CD4-positive, alpha-beta T cell treated with Interleukin-6 at 100 ng/mL for 8 hours (primary cell): ENCODE measurements around the gene ASF1A.
"Not testable (repeated sequence)": the region's sequence is repeated elsewhere in the genome, so short reads cannot be mapped to it uniquely, and the experiment has no call there.

Experiments
- DNase-seq: peaks from one replicate; pipeline ENCODE4 v3.0.0-alpha.2; 2020; ENCODE audit warnings: mixed read lengths, low spot score

The ASF1A gene

DNA sequence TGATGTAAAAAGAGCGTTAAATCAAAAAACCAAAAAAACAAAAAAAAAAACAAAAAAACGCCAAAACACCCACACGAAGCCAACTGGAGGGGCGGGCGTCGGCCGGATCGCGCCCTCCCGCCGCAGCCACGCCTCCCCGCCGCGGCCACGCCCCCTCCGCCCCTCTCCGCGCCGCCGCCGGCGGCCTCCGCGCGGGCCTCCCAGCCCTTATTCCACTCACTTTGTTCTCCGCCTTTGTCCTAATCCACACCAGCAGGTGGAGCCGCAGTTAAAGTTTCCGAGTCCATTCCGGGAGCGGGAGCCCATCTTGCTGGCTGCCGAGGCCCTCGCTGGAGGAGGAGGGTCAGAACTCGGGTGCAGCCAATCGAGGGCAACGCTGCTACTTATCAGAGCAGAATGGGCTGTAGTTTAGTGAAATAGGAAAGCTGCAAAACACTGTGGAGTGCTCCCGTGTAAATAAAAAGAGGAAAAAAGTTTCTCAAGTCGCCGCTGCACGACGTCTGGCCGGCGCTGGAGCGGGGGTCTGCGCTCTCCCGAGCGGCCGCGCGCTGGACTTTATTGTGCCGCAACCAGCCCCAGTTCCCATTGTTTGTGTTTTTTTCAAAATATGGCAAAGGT lies at the start of gene ASF1A:
TSS of gene ASF1A (plus strand) at position 346 of the 618 bp plus-strand sequence. CDS start at position 608, 262 bp downstream.
- DNase-seq = peak; percentile 98

DNA sequence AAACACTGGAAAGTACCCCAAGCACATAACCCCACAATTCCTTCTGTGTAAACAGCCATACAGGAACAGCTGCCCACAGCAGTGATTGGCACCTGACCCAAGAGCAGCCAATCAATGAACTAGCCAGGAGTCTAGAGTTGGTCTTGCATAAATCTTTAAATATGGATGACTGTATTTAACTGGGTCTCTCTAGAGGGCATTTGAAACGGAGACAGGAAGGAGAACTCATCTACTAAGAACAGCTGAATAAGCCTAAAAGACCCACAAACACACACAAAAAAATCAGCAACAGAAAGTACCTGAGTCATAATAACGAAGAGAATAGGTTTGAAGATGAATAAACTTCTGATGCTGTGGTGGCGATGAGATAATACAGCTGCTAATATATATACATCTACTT lies 49.0 kb upstream of the ASF1A start:
- no peak for DNase-seq

DNA sequence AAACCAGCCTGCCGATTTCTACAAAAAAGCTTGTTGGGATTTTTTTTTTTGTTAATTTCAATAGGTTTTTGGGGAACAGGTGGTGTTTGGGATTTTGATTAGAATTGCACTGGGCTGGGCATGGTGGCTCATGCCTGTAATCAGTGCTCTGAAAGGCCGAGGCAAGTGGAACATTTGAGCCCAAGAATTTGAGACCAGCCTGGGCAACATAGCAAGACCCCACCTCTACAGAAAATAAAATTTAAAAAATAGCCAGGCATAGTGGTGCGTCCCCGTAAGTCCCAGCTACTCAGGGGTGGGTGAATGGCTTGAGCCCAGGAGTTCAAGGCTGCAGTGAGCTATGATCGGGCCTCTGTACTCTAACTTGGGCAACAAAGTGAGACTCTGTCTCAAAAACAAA lies 40.5 kb upstream of the ASF1A start:
- DNase-seq = no peak

DNA sequence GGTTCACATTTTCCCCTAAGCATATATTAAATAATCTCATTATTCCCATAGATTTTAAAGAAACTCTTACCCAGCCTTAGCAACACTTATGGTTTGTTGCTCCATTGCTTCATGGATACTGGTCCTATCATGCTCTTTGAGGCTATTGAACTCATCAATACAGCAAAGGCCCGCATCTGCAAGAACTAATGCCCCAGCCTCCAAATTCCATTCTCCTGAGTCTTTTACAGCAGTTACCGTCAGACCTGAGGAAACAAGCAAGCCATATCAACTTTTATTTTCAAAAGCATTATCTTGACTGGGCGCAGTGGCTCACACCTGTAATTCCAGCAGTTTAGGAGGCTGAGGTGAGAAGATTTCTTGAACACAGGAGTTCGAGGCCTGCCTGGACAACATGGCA lies 37.7 kb upstream of the ASF1A start:
- no peak for DNase-seq

DNA sequence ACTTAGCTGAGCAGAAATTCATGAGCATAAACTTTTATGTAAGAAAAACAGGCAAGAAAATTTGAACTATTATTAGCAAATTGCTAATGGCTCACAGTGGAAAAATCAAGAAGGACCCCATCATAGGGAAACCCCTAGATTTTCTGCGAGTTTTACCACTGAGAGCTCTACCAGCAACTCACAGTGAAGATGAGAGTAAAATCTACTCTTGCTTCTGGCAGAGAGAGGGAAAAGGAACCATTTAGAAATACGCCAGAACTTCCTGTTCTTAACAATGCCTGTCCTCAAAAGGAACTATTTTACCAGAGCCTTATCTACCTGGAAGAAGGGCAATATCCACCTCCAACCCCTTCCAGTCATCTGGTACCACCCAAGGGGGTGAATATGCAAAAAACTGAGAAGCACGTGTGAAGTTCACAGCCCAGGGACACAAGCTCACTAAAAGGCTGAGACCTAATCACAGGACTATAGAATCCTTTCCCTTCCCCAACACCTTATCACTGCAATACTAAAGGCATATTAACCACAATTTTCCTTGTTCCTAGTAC lies 34.4 kb upstream of the ASF1A start:
- DNase-seq = no peak

DNA sequence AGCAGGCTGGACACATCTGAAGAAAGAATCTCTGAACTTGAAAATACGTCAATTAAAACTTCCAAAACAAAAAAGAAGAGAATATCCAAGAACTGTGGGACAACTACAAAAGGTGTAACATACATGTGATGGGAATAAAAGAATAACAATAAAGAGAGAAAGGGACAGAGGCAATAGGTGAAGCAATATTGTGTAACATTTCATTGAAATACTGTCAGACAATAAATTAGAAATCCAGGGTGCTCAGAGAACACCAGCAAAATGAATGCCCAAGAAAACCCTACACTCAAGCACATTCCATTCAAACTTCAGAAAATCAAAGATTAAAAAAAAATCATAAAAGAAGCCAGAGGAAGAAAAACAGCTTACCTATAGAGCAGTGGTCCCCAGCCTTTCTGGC lies 33.6 kb upstream of the ASF1A start:
- DNase-seq = no peak

DNA sequence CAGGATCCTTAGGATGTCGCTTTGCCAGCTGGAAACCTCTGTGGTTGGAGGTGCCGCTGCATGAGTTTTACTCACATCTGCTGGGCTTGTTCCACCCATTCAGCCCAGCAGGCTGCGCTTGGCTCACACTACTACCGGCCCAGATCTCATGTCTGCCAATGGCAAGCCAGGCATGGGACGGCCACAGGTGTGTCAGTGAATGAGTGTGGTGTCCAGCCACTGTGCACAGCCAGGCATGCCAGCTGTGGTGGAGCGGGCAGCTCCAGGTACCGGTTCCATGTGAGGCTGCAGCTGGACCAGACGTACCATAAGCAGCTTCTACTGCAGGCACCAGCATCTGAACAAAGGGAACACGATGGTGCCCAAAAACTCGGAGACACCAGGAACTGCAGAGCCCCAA lies 33.1 kb upstream of the ASF1A start:
- DNase-seq = no peak

DNA sequence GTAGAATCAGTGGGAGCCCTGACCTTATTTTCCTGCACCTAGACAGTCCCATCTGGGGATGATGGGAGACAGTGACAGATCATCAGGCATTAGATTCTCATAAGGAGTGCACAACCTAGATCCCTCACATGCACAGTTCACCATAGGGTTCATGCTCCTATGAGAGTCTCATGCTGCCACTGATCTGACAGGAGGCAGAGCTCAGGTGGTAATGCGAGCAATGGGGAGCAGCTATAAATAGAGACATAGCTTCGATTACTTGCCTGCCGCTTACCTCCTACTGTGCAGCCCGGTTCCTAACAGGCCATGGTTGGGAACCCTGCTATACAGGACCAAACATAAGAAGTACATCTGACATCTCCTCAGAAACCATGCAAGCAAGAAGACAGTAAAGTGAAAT lies 31.5 kb upstream of the ASF1A start:
- DNase-seq = no peak

DNA sequence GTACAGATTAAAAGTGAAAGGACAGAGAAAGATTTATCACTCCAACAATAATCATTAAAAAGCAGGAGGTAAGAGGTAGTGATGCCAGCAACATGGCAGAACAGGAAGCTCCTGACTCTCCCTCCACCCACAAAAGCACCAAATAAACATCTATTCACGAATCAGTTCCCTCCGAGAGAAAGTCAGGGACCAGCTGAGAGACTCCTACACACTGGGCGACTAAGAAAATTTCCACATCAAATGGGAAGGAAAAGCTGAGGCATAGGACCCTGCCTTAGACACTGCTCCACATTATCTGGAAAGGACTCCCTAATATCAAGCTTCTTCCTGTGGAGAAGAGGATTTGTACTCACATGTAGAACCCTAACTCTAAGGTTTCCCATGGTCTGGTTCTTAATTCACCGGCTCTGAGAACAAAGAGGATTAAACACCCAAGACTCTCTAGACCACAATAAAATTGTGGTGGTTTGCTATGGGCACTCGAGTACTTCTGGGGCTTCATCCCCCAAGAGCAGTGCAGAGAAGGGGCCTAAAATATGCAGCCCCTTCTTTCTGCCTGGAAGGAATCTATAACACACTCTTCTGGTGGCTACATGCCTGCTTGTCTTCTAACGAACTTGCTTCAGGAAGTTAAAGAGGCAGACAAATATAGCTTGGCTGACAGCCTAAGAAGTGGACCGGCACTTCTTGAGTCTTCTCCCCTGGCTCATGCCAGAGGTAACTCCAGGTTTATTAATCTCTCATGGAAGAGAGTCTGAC lies 29.4 kb upstream of the ASF1A start:
- no peak for DNase-seq

DNA sequence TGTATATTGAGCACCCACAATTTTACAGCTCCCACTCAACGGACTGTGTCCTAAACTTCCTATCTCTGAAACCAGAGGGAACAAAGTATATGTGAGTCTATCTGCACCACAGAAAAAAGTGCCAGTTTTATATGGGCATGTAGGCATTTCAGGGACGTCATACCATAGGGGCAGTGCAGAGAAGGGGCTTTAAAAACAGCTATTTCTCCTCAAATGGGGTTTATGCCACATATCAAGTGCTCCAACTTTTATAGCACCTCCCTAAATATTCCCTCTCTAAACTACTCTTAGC lies 28.9 kb upstream of the ASF1A start:
- DNase-seq = no peak

DNA sequence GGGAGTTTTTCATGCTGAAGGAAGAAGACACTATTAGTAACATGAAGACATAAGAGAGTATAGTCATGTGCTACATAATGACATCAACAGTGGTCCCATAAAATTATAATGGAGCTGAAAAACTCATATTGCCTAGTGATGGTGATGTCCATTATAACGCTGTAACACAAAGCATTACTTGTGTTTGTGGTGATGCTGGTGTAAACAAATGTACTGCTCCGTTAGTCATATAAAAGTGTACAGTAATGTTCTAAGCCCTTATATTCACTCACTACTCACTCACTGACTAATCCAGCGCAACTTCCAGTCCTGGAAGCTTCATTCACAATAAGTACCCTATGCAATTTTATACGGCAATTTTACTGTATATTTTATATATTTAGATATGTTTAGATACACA lies 26.8 kb upstream of the ASF1A start:
- no peak for DNase-seq

DNA sequence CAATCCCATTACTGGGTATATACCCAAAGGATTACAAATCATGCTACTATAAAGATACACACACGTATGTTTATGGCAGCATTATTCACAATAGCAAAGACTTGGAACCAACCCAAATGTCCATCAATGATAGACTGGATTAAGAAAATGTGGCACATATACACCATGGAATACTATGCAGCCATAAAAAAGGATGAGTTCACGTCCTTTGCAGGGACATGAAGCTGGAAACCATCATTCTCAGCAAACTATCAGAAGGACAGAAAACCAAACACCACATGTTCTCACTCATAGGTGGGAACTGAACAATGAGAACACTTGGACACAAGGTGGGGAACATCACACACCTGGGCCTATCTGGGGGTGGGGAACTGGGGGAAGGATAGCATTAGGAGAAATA lies 25.1 kb upstream of the ASF1A start:
- not testable (repeated sequence) for DNase-seq

DNA sequence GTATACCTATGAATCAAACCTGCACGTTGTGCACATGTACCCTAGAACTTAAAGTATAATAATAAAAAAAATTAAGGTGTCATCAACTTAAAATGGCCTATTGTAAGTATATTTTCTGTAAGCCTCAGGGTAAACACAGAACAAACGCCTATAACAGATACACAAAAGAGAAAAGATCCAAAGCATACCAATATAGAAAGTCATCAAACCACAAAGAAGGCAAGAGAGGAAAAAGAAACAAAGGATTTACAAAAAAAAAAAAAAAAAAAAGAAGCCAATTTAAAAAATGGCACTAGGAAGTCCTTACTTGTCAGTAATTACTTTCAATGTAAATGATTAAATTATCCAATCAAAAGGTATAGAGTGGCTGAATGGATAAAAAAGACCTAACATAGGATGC lies 24.6 kb upstream of the ASF1A start:
- DNase-seq = no peak

DNA sequence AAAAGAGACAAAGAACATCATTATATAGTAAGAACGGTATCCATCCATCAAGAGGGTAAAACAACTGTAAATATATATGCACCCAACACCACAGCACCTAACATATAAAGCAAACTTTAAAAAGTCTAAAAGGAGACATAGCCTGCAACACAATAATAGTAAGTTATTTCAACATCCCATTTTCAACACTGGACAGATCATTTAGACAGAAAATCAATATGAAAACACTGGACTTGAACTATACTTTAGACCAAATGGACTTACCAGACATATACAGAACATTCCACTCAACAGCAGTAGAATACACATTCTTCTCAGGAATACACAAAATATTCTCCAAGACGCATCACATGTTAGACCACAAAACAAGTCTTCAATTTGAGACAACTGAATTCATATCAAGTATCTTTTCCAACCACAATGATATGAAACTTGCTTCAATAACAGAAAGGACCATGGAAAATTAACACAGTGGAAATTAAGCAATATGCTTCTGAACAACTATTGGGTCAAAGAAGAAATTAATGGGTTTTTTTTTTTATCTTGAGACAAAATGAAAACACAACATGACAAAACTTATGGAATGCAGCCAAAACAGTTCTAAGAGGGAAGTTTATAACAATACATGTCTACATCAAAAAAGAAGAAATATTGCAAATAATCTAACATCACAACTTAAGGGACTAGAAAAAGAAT lies 23.9 kb upstream of the ASF1A start:
- no peak for DNase-seq

DNA sequence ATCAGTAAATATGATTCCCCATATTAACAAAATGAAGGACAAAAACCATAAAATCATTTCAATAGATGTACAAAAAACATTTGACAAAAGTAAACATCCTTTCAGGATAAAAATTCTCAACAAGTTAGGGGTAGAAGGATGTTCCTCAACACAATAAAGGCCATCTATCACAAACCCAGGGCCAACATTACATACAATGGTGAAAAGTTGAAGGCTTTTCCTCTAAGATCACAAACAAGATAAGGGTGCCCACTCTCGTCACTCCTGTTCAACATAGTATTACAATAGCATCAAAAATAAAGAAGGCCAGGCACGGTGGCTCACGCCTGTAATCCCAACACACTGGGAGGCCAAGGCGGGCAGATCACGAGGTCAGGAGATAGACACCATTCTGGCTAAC lies 22.6 kb upstream of the ASF1A start:
- no peak for DNase-seq

DNA sequence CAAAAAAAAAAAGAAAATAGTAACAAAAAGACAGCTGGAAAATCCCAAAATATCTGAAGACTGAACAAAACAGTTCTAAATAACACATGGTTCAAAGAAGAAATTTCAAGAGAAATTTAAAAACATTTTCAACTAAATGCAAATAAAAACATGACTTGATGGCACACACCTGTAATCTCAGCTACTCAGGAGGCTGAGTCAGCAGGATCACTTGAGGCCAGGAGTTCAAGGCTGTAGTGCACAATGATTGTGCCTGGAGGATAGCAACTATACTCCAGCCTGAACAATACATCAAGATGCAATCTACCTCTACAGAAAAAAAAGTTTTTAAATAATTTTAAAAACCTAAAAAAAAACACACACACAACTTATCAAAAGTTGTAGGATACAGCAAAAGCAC lies 21.6 kb upstream of the ASF1A start:
- DNase-seq = no peak

DNA sequence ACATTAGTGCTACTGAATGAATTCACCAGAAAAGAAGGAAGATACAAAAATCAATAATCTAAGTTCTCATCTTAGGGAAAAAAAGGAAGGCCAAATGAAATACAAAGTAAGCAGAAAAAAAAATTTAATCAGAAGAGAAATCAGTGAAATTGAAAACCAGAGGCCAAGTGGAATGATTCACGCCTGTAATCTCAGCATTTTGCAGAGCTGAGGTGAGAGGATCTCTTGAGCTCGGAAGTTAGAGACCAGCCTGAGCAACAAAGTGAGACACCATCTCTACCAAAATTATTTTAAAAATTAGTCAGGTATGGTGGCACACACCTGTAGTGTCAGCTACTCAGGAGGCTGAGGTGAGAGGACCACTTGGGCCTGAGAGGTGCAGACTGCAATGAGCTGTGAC lies 21.2 kb upstream of the ASF1A start:
- DNase-seq = no peak

DNA sequence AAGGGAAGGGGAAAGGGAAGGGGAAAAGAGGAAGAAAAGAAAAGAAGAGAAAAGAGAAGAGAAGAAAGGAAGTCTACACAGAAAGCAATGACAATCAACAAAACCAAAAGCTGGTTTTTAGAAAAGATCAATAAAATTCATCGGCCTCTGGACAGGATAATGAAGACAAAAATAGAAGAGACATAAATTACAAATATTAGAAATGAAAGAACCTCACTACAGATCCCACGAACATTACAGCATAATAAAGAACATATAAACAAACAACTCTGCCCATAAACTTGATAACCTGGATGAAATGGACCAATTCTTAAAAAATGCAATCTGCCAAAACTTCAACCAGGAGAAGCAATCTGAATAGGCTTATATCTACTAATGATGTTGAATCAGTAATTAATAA lies 20.7 kb upstream of the ASF1A start:
- DNase-seq = no peak

DNA sequence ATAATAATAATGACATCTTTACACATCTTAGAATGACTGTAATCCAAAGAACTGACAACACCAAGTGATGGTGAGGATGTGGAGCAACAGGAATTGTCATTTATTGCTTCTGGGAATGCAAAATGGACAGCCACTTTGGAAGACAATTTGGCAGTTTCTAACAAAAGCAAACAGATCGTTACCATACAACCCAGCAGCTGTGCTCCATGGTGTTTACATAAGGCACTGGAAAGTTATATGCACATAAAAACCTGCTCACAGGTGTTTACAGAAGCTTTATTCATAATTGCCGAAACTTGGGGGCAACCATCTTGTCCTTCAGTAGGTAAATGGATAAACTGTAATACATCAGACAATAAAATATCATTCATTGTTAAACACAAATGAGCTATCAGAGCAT lies 18.3 kb upstream of the ASF1A start:
- no peak for DNase-seq

DNA sequence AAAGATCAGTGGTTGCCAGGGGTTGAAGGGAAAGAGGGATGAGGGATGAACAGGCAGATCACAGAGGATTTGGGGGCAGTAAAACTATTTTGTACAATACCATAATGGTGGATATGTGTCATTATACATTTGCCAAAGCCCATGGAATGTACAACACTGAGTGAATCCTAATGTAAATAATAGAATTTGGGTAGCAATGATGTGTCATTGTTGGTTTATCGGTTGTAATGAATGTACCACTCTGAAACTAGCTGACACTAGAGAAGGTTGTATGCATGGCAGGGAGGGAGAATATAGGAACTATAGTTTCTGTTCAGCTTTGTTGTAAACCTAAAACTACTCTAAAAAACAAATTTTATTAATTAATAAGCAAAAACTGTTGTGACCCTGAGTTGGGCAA lies 17.8 kb upstream of the ASF1A start:
- DNase-seq = no peak

DNA sequence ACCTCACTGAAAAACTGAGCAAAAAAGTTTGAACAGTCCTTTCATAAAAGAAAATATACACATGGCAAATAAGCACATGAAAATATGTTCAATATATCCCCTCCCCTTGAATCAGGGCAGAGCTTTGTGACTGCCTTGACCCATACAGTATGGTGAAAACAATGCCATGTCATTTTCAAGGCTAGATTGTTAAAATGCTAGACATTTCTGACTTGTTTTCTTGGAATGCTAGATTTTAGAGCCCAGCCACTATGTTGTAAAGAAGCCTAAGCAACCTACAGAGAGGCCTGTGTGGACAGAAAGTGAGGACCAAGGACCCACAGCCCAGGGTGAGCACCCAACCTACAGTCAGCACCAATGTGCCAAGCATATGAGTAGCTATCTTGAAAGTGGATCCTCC lies 17.1 kb upstream of the ASF1A start:
- DNase-seq = no peak

DNA sequence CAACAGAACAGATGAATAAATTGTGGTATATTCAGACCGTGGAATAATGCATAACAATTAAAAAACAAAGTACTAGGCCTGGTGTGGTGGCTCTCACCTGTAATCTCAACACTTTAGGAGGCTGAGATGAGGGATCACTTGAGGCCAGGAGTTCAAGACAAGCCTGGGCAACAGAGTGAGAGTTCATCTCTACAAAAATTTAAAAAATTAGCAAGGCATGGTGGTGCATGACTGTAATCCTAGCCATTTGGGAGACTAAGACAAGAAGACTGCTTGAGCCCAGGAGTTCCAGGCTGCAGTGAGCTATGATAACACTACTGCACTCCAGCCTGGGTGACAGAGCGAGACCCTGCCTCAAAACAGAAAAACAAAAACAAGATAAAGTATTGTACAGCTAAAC lies 16.1 kb upstream of the ASF1A start:
- DNase-seq = no peak
